ENCODE data around the gene ANKRD33B. TPM values are rescaled to one million over a fixed set of nuclear protein-coding genes. Genes with fewer than 3 reads are reported as not detected.

Gene ANKRD33B
- total RNA-seq, 1 experiment from 2014 or later, result 6.9 TPM

DNA sequence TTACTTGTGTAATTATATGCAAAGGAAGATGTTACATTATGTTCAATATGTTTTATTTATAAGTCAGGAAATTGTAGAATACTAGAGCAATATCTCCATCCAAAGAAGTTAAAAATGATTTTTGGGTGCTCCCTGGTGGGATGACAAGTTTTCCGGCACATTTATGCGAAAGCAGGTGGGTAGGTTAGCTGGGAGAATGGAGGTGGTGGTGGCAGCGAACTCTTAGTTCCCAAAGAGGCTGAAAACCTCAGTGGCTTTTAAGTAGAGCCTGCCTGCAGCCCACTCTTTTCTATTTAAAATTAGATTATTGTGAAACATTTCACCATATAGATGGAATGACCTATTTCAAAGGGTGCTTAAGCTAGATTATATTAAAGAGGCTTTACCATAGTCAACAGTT is 51.8 kb downstream of the ANKRD33B start:
- Histone ChIP-seq H2BK120ac (ENCODE audit: low read depth, low read length, poor library complexity, severe bottlenecking) (no peak overlapping the region), H3K4me1 (ENCODE audit: insufficient read depth, low read length) (peaks cover 8% of the 10 kb centered on the region; the same call in 1 of the 2 replicates), H2BK5ac (ENCODE audit: insufficient read length, low read length) (no peak overlapping the region), H3K14ac (ENCODE audit: insufficient read depth, low read length) (no peak overlapping the region), H4K20me1 (ENCODE audit: control insufficient read depth, insufficient read depth, insufficient read length) (no peaks in the 10 kb centered on the region), H3K27me3 (ENCODE audit: insufficient read depth, low read length) (no peaks in the 10 kb centered on the region), H3K4me2 (ENCODE audit: insufficient read depth, insufficient read length, low read length) (no peak overlapping the region), H3K23me2 (ENCODE audit: insufficient read length, low read depth, low read length, poor library complexity, severe bottlenecking) (no peaks in the 10 kb centered on the region), H3K79me1 (ENCODE audit: insufficient read depth, low read depth, low read length, poor library complexity, severe bottlenecking) (no peaks in the 10 kb centered on the region), H3K9ac (ENCODE audit: extremely low read depth, insufficient read length, low read length) (no peak overlapping the region), H3T11ph (ENCODE audit: low read length) (no peak overlapping the region), H2AFZ (ENCODE audit: low read length) (no peak overlapping the region), H3K9me3 (ENCODE audit: control insufficient read depth, low read depth, low read length) (no peaks in the 10 kb centered on the region), H4K91ac (ENCODE audit: insufficient read length, low read depth, low read length) (no peak overlapping the region), H4K8ac (replicated peaks; ENCODE audit: insufficient read length, low read depth, low read length) (no peak overlapping the region), H4K5ac (ENCODE audit: insufficient read length, low read depth, low read length) (no peak overlapping the region), H3K56ac (ENCODE audit: insufficient read length, low read depth, low read length) (no peak overlapping the region), H3K27ac (ENCODE audit: insufficient read length, low read depth, low read length) (no peak overlapping the region), H3K4ac (ENCODE audit: low read depth, low read length) (no peak overlapping the region), H2BK15ac (ENCODE audit: low read depth, low read length) (no peak overlapping the region), H2AK5ac (ENCODE audit: insufficient read length, low read length) (no peak overlapping the region), H2BK12ac (ENCODE audit: insufficient read length, low read depth, low read length) (no peak overlapping the region), H3K79me2 (ENCODE audit: insufficient read depth, low read length) (no peaks in the 10 kb centered on the region), H2BK20ac (ENCODE audit: low read depth, low read length, poor library complexity, severe bottlenecking) (no peak overlapping the region), H3K23ac (ENCODE audit: insufficient read length, low read depth, low read length) (no peak overlapping the region), H3K18ac (ENCODE audit: insufficient read length, low read depth, low read length) (no peak overlapping the region)
- no CpG with 5 or more reads among the region's 3 CpGs for WGBS (ENCODE audit: extremely low coverage, insufficient read length, low lambda C conversion rate)
- Mint-ChIP-seq H3K9me3 (peaks cover 2 to 4% of the 10 kb centered on the region in 2 experiments; a peak in 3 of 5 replicates), H3K27me3 (ENCODE audit: low read depth) (peaks cover 6% of the 10 kb centered on the region; the same call in 1 of the 2 replicates), H3K36me3 (ENCODE audit: insufficient read depth in 1 of 3, low read depth in 3 of 3) (peaks cover 0 to under 1% (median 0%) of the 10 kb centered on the region in 3 experiments; a peak in 3 of 7 replicates), H3K4me1 (peaks cover 21% of the 10 kb centered on the region in 2 experiments), H3K4me3 (no peak overlapping the region), H3K27ac (no peak overlapping the region)
- no peak for DNase-seq
- TF ChIP-seq CTCF (conservative IDR thresholded peaks at IDR 0.05), result no peak
